ENCODE results near the gene C1orf226. TPM values are rescaled to one million over a fixed set of nuclear protein-coding genes. Genes with fewer than 3 reads are reported as not detected.

C1orf226 gene
- total RNA-seq, 1 experiment from 2014 or later = 3.1 TPM

- H3K27ac Mint-ChIP-seq (ENCODE audit: low read depth, unreplicated experiment) = no peak overlapping the region
- H3K9me3 Mint-ChIP-seq (ENCODE audit: unreplicated experiment) = no peaks in the 10 kb centered on the region
- H3K27me3 Mint-ChIP-seq (ENCODE audit: insufficient read depth, unreplicated experiment) = no peaks in the 10 kb centered on the region
- H3K4me1 Mint-ChIP-seq (ENCODE audit: insufficient read depth, unreplicated experiment) = no peaks in the 10 kb centered on the region
- H3K36me3 Mint-ChIP-seq (ENCODE audit: insufficient read depth, unreplicated experiment) = peaks cover 11% of the 10 kb centered on the region
- BruUV-seq (replicated peaks) = no TSS peak
- no peak for TF ChIP-seq CTCF (IDR thresholded peaks at IDR 0.05; ENCODE audit: unreplicated experiment)
- ChIA-PET CTCF (interaction anchor here (0.6 to 1.8 kb wide), 5 partner anchors 14 to 598 kb away, joined by 3 to 4 read pairs (median 3); no protein-coding TSS in a partner anchor), POLR2A (interaction anchor here (1.0 to 1.2 kb wide), 2 partner anchors 58 to 273 kb away, joined by 3 to 4 read pairs; no protein-coding TSS in a partner anchor)
- H3K4me3 Mint-ChIP-seq (ENCODE audit: unreplicated experiment) = no peak overlapping the region
- no peak for DNase-seq (ENCODE audit: unreplicated experiment)
- intact Hi-C loops (cut with micrococcal nuclease) = no loop called here
Observed at GRCh38 chr1:162342452-162342983, 39.0 kb upstream of the C1orf226 start.

- Mint-ChIP-seq H3K4me3 (ENCODE audit: unreplicated experiment) (no peak overlapping the region), H3K27me3 (ENCODE audit: insufficient read depth, unreplicated experiment) (no peaks in the 10 kb centered on the region), H3K9me3 (ENCODE audit: unreplicated experiment) (no peaks in the 10 kb centered on the region), H3K27ac (ENCODE audit: low read depth, unreplicated experiment) (no peak overlapping the region), H3K4me1 (ENCODE audit: insufficient read depth, unreplicated experiment) (no peaks in the 10 kb centered on the region), H3K36me3 (ENCODE audit: insufficient read depth, unreplicated experiment) (peaks cover 11% of the 10 kb centered on the region)
- ChIA-PET CTCF (no interaction called here), POLR2A (interaction anchor here (1.2 kb wide), 1 partner anchor 59 kb away, joined by 4 read pairs; no protein-coding TSS in a partner anchor)
- intact Hi-C loops (cut with micrococcal nuclease) = no loop called here
- DNase-seq (ENCODE audit: unreplicated experiment) = no peak
- no peak for TF ChIP-seq CTCF (IDR thresholded peaks at IDR 0.05; ENCODE audit: unreplicated experiment)
- BruUV-seq (replicated peaks) = no TSS peak
Observed at GRCh38 chr1:162343470-162343869, 38.1 kb upstream of the C1orf226 start.

GRCh38 chr1:162347281-162347680, 34.2 kb upstream of the C1orf226 start:
- peaks cover 11% of the 10 kb centered on the region for H3K36me3 Mint-ChIP-seq (ENCODE audit: insufficient read depth, unreplicated experiment)
- no peak for TF ChIP-seq CTCF (IDR thresholded peaks at IDR 0.05; ENCODE audit: unreplicated experiment)
- no peaks in the 10 kb centered on the region for H3K27me3 Mint-ChIP-seq (ENCODE audit: insufficient read depth, unreplicated experiment)
- no TSS peak for BruUV-seq (replicated peaks)
- peaks cover 29% of the 10 kb centered on the region for H3K4me1 Mint-ChIP-seq (ENCODE audit: insufficient read depth, unreplicated experiment)
- no peak overlapping the region for H3K27ac Mint-ChIP-seq (ENCODE audit: low read depth, unreplicated experiment)
- ChIA-PET POLR2A (interaction anchor here (0.6 kb wide), 2 partner anchors 34 to 182 kb away, joined by 3 read pairs; partner anchors contain the start of gene C1orf226), CTCF (interaction anchor here (0.8 to 1.0 kb wide), 4 partner anchors 10 to 291 kb away, joined by 3 to 4 read pairs (median 3); no protein-coding TSS in a partner anchor)
- no peak overlapping the region for H3K4me3 Mint-ChIP-seq (ENCODE audit: unreplicated experiment)
- no peak for DNase-seq (ENCODE audit: unreplicated experiment)
- H3K9me3 Mint-ChIP-seq (ENCODE audit: unreplicated experiment) = no peaks in the 10 kb centered on the region
- intact Hi-C loops (cut with micrococcal nuclease) = no loop called here

- Mint-ChIP-seq H3K4me1 (ENCODE audit: insufficient read depth, unreplicated experiment) (peaks cover 29% of the 10 kb centered on the region), H3K36me3 (ENCODE audit: insufficient read depth, unreplicated experiment) (peaks cover 5% of the 10 kb centered on the region), H3K4me3 (ENCODE audit: unreplicated experiment) (peak overlapping the region; percentile 26), H3K9me3 (ENCODE audit: unreplicated experiment) (no peaks in the 10 kb centered on the region), H3K27ac (ENCODE audit: low read depth, unreplicated experiment) (peak overlapping the region; percentile 95), H3K27me3 (ENCODE audit: insufficient read depth, unreplicated experiment) (no peaks in the 10 kb centered on the region)
- no peak for TF ChIP-seq CTCF (IDR thresholded peaks at IDR 0.05; ENCODE audit: unreplicated experiment)
- peak; percentile 81 for DNase-seq (ENCODE audit: unreplicated experiment)
- ChIA-PET POLR2A (interaction anchor here (0.6 to 1.9 kb wide), 8 partner anchors 14 to 250 kb away, joined by 3 to 17 read pairs (median 3); partner anchors contain the start of gene C1orf226), CTCF (interaction anchor here (0.6 to 1.7 kb wide), 9 partner anchors 9 to 557 kb away, joined by 3 to 6 read pairs (median 3); no protein-coding TSS in a partner anchor)
- intact Hi-C loops (cut with micrococcal nuclease) = no loop called here
- BruUV-seq (replicated peaks) = no TSS peak
Observed at GRCh38 chr1:162349635-162350330, 31.7 kb upstream of the C1orf226 start.
